ENCODE results near the gene FOXK2. TPM values are rescaled to one million over a fixed set of nuclear protein-coding genes. Genes with fewer than 3 reads are reported as not detected.

FOXK2 gene
- total and polyA plus RNA-seq, 2 of the 8 experiments (the other 6 are each of a cell fraction or from before 2014, with no cell fraction given) = 34.7 to 64.9 TPM

GRCh38 chr17:82518826-82519810, at the start of gene FOXK2 (continued):
- TF ChIP-seq NANOG (IDR thresholded peaks at IDR 0.05; ENCODE audit: insufficient read depth, low read depth, low read length, poor library complexity, severe bottlenecking) (peak; percentile 9), RAD21 (IDR thresholded peaks at IDR 0.05 in 1 of 2, conservative IDR thresholded peaks at IDR 0.05 in 1 of 2; ENCODE audit: low read depth in 2 of 2, low read length in 2 of 2) (no peak), EZH2 (IDR thresholded peaks at IDR 0.05; ENCODE audit: low read depth, low read length, severe bottlenecking) (no peak), TAF7 (optimal IDR thresholded peaks at IDR 0.05; ENCODE audit: borderline replicate concordance, low read depth, low read length) (peak; percentile 29), CHD2 (IDR thresholded peaks at IDR 0.05; ENCODE audit: low read length) (peak; percentile 82), SIRT6 (IDR thresholded peaks at IDR 0.05; ENCODE audit: low read length) (no peak)
